Activated T-cell treated with anti-CD3 and anti-CD28 coated beads for 48 hours (primary cell): ENCODE measurements around the gene CCL19.
A peak's percentile ranks its signal among the peaks of the same experiment; 100 is the strongest.
"Not testable (repeated sequence)": the region's sequence is repeated elsewhere in the genome, so short reads cannot be mapped to it uniquely, and the experiment has no call there.

Experiments used
- DNase-seq: peaks from one replicate; pipeline ENCODE4 v3.0.0-alpha.2; 2020; ENCODE audit warnings: low read depth

CCL19 gene

DNA sequence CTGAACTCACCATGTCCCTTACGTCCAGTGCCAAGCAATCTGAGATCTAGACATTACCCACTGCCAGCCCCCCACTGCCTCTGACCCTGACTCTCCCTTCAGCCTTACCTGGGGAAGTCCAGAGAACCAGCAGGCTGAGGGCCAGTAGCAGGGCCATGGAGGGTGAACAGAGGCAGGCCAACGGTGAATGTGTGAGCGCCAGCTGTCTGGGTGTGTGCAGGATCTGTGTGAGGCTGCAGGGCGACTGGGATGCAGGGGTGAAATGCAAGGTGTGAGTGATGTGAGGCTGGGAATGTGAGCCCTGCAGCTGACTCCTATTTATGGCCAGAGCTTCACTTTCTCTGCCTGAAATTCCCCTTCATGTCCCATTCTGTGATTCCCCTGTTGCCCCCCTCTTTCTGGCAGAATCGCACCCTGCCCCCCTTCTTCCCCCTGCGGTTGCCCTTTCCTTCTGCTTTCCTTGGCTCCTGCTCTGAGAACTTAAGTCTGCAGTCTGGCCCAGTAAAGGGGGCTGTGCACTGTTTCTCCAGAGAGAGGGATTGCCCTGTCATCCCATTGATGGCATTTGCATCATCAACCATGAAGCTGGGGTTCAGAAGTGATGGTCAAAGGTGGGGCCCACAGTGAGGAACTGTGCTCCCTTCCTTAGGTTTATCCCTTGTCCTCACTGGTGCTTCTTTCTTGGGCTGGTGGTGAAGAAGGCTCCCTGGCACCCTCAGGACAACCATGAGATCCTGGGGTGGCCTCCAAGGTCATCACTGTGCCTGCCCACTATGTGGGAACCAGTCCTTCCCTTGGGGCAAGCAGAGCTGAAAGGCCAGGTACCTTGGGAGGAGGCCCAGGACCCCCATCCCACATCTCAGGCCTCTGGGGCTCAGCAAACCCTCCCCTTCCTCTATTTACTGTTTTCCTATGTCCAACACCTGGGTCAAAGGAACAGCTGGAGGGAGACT is at the start of gene CCL19:
Gene CCL19 (minus strand): TSS at position 294 of the 953 bp plus-strand sequence. CDS start 137 bp downstream, at position 157.
- no peak for DNase-seq

DNA sequence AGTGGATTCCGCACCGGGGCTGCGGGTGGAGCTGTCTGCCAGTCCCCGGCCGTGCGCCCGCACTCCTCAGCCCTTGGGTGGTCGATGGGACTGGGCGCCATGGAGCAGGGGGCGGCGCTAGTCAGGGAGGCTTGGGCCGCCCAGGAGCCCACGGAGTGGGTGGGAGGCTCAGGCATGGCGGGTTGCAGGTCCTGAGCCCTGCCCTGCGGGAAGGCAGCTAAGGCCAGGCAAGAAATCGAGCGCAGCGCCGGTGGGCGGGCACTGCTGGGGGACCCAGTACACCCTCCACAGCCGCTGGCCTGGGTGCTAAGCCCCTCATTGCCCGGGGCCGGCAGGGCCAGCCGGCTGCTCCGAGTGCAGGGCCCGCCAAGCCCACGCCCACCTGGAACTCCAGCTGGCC is 49.1 kb upstream of the CCL19 start:
- not testable (repeated sequence) for DNase-seq

DNA sequence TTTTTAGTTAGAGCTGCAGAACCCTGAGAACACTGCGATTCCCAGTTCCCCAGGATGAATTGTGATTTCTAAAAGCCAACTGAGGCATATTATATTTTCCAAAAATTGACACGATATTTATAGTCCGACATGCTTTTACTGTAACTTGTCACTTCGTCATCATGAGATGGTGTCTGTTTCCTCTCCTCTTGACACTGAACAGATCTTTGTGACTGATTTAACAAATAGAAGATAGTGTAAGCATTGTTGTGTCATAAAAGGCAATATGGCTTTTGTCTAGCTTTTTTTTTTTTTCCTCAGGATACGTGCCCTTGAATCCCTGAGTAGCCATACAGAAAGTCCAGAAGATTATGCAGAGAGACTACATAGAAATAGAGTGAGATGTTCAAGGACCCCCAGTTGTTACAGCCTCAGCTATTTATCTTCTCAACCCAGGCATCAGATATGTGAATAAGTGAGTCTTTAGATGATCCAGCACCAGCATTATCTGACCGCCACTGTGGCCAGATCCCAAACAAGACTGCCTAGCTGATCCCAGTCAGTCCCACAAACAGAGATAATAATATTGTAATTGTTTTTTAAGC is 46.7 kb upstream of the CCL19 start:
- DNase-seq = no peak

DNA sequence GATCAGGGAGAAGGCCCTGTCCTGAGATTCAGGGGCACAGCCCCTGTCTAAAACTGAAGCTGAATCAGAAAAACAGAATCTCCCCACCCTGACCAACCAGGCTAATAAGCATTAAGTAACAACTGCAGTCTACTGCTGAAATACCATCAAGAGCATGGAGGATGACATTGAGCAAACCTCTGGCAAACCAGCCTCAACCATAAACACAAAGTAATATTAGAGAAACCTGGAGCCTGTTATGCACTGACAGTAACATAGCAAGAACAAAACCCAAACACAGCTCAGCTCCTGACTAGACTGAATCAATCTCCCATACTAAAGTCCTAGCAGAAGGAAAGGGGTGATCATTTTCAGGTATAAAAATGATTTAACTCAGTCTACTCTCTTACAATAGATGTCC is 43.6 kb upstream of the CCL19 start:
- no peak for DNase-seq

DNA sequence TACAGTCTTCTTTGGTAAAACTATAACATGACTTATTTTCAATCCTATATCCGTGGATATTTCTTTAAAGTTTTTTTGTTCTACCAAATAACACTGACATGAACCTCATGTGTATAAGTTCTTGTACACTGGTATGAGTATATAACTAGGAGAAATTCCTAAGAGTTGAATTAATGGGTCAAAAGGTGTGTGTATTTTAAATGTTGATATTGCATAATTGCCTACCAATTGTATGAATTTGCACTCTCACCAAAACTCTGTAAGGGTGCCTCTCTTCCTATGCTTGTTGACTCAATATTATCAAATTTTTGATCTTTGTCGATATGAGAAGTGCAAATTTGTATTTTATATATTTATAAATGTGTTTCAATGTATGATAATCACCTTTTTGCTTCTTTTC is 41.8 kb upstream of the CCL19 start:
- DNase-seq = no peak

DNA sequence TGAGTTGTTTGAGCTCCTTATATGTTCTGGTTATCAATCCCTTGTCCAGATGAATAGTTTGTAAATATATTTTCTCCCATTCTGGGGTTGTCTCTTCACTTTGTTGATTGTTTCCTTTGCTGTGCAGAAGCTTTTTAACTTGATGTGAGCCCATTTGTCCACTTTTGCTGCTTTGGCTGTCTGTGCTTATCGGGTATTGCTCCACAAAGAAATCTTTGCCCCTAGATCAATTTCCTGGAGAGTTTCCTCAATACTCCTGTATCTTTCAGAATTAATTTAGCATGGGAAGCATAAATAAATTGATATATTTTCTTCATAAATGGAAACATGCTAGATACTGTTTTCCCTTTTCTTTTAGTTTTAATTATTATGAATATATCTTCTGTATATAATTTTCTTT is 41.4 kb upstream of the CCL19 start:
- no peak for DNase-seq

DNA sequence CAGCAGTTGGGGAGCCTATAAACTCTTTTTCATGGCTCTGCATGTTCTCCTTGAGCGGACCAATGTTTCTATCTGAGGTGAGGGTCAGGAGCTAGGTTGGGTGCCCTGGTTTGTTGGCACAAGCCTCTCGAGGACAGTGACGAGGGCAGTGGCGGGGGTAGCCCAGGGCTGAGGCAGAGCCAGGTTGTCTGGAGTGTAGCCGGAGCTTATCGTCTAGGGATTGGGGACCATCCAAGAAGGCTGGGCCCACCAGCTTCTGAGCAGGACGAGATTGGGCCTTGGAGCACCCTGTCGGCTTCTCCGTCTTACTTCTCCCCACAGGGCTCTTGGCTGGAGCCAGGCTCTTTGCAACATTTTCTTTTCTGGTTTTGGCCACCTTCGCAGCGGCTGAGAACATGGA is 32.1 kb upstream of the CCL19 start:
- DNase-seq = no peak

DNA sequence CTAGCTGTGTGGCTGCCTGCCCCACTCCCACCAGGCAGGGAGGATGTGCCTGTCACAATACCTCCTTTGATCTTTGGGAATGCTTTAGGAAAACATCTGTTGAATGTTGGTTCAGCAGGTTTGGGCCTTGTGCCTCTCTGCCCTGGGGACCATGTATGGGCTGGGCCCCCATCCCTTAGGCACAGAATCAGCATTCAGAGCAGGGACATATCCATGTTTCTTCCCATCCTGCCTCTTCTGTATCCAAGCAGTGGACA is 28.6 kb upstream of the CCL19 start:
- not testable (repeated sequence) for DNase-seq

DNA sequence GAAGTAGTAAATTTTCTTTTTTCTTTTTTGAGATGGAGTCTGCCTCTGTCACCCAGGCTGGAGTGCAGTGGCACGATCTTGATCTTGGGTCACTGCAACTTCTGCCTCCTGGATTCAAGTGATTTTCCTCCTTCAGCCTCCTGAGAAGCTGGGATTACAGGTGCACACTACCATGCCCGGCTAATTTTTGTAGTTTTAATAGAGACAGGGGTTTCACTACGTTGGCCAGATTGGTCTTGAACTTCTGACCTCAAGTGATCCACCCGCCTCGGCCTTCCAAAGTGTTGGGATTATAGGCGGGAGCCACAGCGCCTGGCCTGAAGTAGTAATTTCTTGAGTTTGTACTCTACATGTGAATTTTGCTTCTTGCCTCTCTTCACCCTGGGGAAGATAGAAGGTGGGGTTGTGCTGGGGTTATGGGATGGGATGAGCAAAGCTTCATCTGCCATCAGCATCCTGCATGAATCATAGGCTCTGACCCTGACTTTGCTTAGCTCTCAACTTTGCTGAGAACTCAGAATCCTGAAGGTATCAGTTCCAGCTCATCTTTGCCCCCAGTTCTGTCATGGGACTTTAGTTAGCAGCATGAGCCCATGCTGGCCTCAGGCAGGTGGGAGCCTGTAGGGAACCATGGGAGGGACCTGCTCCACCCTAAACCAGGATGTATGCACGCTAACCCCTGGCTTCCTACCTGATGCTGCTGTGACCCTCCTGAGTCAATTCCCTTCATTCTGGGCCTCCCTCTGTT is 28.1 kb upstream of the CCL19 start:
- DNase-seq = no peak

DNA sequence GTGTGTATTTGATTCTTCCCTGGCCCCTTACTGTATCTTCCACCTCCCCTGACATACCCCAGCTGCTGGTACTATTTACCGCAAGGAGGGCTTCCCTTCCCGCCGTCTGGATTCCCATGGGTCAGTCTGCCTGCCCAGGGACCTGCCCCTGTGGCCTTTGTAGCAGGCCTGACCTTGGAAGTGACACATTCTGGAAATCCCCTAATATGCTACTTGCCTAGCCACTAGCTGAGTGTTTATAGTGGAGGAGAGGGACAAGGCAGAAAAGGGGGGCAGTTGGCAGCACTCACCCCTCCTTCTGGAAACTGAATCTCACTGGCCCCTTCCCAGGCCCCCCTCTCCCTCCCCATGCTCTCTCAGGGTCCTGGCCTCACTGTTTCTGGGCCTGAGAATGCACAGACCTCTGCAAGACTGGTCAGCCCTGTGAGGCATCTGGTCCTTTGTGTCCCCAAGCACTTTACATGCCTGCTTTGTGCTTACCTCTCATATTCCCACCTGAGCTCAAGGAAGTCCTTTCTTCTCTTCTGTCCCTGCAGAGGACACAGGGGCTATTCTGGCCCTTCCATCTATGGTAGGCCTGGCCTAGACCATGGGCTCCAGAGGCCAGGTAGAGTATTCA is 27.0 kb upstream of the CCL19 start:
- DNase-seq = no peak

DNA sequence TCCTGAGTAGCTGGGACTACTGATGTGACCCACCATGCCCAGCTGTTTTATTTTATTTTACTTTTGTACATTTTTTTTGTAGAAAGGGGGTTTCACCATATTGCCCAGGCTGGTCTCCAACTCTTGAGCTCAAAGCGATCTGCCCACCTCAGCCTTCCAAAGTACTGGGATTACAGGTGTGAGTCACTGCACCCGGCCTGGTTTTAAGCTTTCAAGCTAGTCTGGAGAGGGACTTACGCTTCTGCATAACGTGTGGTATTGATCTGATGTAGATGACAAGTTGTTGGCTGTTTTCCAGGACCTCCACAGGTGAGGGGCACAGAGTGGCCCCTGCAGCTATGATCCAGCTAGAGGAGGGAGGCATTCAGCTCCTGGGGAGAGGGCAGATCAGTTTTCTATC is 25.6 kb upstream of the CCL19 start:
- no peak for DNase-seq

DNA sequence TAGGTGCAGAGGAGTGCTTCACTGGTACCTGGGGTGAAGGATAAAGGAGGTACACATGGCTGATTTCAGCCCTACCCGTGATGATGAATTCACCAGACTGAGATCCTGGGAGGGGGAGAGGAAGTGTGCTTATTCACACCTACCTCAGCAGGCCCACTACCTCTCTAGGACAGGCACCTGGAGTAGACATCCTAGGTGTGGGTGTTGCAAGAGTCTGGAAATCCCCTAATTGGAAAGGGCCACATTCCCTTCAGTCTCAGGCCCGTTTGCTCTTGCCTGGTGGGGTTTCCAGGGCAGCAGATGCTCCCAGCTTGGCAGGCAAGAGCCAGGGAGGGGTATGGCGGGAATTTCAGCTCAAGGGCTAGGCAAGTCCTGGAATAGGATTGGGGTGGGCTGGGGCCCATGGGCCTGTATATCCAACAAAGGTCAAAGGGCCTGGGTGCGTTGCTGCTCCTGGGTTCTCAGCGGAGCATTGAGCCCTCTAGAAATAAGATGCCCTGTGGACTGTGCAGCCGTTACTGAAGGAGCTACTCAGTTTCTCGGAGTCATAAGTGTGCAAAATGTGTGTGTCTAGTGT is 24.7 kb upstream of the CCL19 start:
- DNase-seq = no peak

DNA sequence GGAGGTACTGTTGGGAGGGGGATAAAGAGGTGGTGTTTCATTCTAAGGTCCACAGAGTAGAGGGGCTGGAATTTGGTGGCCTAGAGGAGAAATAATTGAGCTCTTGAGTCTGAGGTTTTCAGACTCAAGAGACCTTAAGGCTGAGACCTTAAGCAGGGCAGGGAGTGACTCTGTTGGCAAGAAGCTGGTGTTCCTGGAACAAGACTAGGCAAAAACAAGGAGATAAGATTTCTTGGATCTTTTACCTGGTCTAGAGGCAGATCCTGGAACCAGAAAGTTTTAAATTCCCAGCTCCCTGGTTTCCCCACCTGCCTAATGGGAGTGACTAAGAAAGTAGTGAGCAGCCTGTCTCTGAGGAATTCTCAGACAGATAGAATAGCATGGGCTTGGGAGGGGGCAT is 22.9 kb upstream of the CCL19 start:
- DNase-seq = no peak

DNA sequence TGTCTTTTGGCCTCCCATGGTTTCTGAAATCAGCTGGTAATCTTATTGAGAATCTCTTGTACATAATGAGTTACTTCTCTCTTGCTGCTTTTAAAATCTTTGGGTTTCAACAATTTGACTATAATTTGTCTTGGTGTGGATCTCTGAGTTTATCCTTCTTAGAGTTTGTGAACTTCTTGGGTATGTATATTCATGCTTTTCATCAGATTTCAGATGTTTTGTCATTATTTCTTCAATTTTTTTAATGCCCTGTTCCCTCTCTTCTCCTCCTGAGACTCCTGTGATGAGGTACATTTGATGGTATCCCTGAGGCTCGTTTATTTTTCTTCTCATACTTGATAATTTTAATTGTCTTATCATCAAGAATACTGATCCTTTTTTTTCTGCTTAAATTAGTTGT is 21.1 kb upstream of the CCL19 start:
- no peak for DNase-seq

DNA sequence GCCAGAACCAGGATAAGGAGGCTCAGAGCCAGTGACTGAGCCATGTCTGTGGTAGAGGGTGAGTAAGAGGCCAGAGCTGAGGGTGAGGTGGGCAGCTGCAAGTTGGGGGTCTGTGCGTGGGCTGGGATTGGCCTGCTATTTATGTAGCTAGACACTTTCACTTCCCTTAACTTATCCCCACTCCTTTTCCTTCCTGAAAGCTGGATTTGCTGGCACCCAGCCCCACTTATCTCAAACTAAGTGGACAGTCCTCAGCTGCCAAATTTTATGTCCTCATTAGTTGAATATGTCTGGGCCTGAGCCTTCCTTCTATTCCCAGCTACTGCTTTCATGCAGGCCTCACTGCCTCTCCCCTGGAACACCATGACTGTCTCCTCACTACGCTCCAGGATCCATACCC is 18.9 kb upstream of the CCL19 start, which contains the start of gene CCL21:
Gene CCL21 (minus strand): TSS at position 114 of the 400 bp plus-strand sequence. CDS start 70 bp downstream, at position 44.
- no peak for DNase-seq

DNA sequence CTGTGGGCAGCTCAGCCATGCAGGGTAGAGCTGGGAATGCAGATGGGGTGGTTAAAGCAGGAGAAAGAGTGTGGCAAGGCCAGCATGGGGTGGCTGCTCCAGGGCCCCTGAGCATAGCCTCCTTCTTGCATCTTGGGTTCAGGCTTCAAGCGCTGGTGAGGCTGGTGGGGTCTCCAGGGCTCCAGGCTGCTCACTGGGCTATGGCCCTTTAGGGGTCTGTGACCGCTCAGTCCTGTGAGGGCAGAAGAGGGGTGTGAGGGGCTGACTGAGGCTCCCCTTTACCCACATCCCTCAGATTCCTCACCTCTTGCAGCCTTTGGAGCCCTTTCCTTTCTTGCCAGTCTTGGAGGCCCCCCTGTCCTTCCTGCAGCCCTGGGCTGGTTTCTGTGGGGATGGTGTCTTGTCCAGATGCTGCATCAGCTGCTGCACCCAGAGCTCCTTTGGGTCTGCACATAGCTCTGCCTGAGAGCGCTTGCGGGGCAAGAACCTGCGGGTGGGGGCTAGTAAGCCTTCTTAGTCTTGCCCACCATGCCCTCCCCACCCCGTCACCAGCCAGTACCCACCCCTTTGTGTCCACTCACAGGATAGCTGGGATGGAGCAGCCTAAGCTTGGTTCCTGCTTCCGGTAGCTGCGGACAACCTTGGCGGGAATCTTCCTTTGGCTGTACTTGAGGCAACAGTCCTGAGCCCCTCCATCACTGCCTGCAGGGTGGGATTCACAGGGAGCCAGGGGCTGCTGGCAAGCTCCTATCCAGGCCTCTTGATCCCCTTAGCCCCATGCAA is 18.3 kb upstream of the CCL19 start:
- DNase-seq = no peak

DNA sequence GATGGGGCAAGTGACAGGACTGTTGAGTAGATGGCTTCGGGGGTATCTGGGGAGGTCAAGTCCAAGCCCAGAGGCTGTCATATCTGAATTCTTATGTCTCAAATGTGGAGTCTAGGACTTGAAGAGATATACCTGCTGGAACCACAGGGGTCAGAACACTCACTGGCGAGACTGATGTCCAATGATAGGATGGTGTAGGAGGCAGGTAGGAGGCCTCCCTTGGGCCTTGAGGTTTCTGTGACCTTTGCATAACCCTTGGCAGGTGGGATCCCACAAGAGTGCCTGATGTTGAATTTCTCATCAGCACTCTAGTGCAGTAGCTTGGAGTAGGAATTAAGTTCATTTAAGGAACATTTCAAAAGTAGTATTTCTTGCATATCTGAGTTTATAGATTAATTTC is 16.1 kb upstream of the CCL19 start:
- DNase-seq = no peak

DNA sequence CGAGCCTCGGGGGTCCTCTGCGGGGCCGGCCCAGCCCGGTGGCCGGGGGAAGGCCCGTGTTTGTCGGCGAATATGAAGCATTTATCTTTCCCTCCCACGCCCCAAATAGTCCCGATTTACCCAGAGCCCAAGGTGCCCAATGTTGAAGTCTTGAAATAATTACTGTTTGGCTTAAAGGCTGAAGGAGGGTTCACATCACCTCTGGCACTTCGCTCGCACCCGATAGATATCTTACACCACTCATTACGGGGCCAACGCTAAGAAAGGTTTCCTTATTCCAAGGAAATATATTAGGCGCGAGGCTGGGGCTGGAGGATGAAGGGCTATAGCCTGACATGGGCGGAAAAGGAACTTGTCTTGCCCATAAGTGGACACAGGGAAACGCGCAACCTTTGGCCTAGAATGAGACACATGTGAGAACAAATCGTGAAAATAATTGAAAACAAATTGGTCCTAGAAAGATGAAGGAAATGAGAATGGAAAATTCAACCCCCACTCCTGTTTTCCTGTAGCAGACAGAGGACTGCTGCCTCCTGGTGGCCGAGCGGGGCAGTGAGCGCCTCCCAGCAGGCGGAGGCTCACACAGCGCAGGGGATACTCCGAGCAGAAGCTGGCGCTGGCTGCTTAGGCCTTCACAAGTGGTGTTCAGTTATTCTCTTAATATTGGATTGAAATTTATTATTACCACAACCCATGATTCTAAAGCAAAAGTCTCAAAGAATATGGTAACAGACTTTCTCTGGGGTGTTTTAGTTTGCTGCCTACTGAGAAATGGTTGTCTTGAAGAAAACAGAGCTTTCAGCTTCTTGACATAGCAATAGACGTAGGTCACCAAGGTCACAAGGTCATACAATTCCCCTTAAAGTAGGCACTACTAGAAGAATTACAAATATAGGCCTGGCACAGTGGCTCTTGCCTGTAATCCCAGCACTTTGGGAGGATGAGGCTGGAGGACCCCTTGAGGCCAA is 11.0 kb upstream of the CCL19 start:
- DNase-seq = peak; percentile 76

DNA sequence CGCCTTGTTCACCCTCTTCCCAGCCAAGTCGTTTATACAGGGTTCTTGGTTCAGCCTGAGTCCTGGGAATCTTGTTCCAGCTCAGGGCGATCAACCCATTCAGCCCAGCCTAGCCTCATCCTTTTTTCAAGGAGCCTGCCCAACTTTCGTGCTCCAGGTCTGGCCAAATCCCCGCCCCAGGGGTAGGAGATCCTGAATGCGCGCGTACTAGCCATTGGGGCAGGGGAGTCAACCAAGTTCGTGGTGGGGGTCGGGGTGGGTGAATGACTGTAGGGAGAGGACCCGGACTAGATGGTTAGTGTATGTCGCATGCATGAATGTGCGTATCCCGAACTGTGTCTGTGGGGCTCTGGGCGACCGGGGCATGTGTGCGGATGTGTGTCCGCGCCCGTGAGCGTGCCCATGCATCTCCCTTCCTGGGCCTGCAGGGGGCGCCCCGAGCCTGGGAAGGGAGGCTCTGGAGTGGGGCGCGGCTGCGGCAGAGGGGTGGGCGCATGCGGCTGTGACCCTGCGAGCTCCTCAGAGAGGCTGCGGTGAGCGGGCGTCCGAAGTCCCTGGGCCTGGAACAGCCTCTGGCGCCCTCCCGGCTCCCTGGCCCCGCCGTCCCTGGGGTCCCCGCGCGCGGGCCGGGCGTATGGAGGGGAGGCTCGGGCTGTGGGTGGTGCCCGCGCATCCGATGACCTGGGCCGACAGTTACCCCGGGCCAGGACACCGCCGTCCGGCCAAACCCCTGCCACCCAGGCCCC is 10.1 kb upstream of the CCL19 start:
- DNase-seq = peak; percentile 80
